Posterior vena cava (tissue), 2 donors: ENCODE measurements around the gene VAV1. TPM values are rescaled to one million over a fixed set of nuclear protein-coding genes. Genes with fewer than 3 reads are reported as not detected.
"Not testable (repeated sequence)": the region's sequence is repeated elsewhere in the genome, so short reads cannot be mapped to it uniquely, and the experiment has no call there.

Experiments
- DNase-seq: peaks from one replicate; pipeline ENCODE4 v3.0.0-alpha.2; 2020; ENCODE audit warnings: low spot score
- intact Hi-C, 2 donors: fragments of 100-400 bp; cut with DNase I; formaldehyde crosslinking; loops; one replicate each; pipeline versions ENCODE4 v1.14.1 to v1.14.2; 2022 to 2023
- total RNA-seq, 2 donors: library from RNA; stranded (reverse); fragmentation: NEBNext Ultra II Directional; extraction: Animal tissue kit (Norgen Biotek cat#: 25700); gene quantifications; one replicate each; pipeline ENCODE4 v1.2.1, GENCODE V29; 2021
- donor health status: DM: yes; HTN: yes; CAD: no.
- donor health status: DM: yes; HTN: yes; CAD: no.

The VAV1 gene
- total RNA-seq, 2 donors from 2014 or later, result 6.4 to 7.8 TPM

- intact Hi-C loops, result no loop called here
- DNase-seq, result no peak
Measured at GRCh38 chr19:6752256-6753177, 20.0 kb upstream of the VAV1 start.

GRCh38 chr19:6753178-6754031, 19.1 kb upstream of the VAV1 start:
- intact Hi-C loops, result no loop called here
- DNase-seq, result peak; percentile 95

- intact Hi-C loops, result no loop called here
- DNase-seq, result no peak
Measured at GRCh38 chr19:6754136-6754535, 18.4 kb upstream of the VAV1 start.

- no peak for DNase-seq
- intact Hi-C loops, result no loop called here
Measured at GRCh38 chr19:6754653-6755463, 17.6 kb upstream of the VAV1 start.

- DNase-seq, result no peak
- intact Hi-C loops, result no loop called here
Measured at GRCh38 chr19:6760606-6761005, 11.9 kb upstream of the VAV1 start.

GRCh38 chr19:6761053-6761676, 11.3 kb upstream of the VAV1 start:
- no peak for DNase-seq
- intact Hi-C loops, result no loop called here

- DNase-seq, intact Hi-C loops: not testable (repeated sequence)
Measured at GRCh38 chr19:6762253-6762797, 10.2 kb upstream of the VAV1 start.

GRCh38 chr19:6765738-6766356, 6.7 kb upstream of the VAV1 start:
- DNase-seq, result no peak
- intact Hi-C loops, result no loop called here

GRCh38 chr19:6766357-6767080, 6.0 kb upstream of the VAV1 start:
- no peak for DNase-seq
- intact Hi-C loops, result no loop called here

- DNase-seq, result no peak
- intact Hi-C loops, result no loop called here
Measured at GRCh38 chr19:6767081-6767356, 5.5 kb upstream of the VAV1 start.

GRCh38 chr19:6767357-6768235, 4.9 kb upstream of the VAV1 start, which contains the start of gene SH2D3A:
TSS of gene SH2D3A (minus strand) at chr19:6767435. CDS start at chr19:6763748, 3,687 bp downstream.
- intact Hi-C loops, result no loop called here
- DNase-seq, result peak; percentile 87

GRCh38 chr19:6768236-6768785, 4.2 kb upstream of the VAV1 start:
- intact Hi-C loops, result no loop called here
- DNase-seq, result no peak

- no peak for DNase-seq
- intact Hi-C loops, result no loop called here
Measured at GRCh38 chr19:6769006-6769619, 3.4 kb upstream of the VAV1 start.

- intact Hi-C loops, DNase-seq: not testable (repeated sequence)
Measured at GRCh38 chr19:6771648-6772027, 870 bp upstream of the VAV1 start.

- intact Hi-C loops, result no loop called here
- no peak for DNase-seq
Measured at GRCh38 chr19:6772866-6773322, 386 bp downstream of the VAV1 start.

- DNase-seq, result no peak
- intact Hi-C loops, result no loop called here
Measured at GRCh38 chr19:6773323-6773931, 919 bp downstream of the VAV1 start.
